Subcutaneous abdominal adipose tissue (tissue), 5 donors: ENCODE data around the gene C21orf58.
A peak's percentile ranks its signal among the peaks of the same experiment; 100 is the strongest.
"Not testable (repeated sequence)": the region's sequence is repeated elsewhere in the genome, so short reads cannot be mapped to it uniquely, and the experiment has no call there.

Experiments
- H3K27ac ChIP-seq: one replicate; pipeline ENCODE4 v1.7.0; 2013; ENCODE audit warnings: low read depth, mild to moderate bottlenecking, inconsistent platforms, low read length, moderate library complexity
- H3K27me3 ChIP-seq, 5 donors: one replicate each; pipeline ENCODE4 v1.7.0; 2013; ENCODE audit warnings: low read length in 5 of 5, inconsistent platforms in 1 of 5; ENCODE audit not compliant: control insufficient read depth in 5 of 5, insufficient read depth in 4 of 5
- H3K36me3 ChIP-seq, 5 donors: one replicate each; pipeline ENCODE4 v1.7.0; 2013; ENCODE audit warnings: low read length in 5 of 5; ENCODE audit not compliant: control insufficient read depth in 5 of 5, insufficient read depth in 5 of 5
- H3K4me1 ChIP-seq, 5 donors: one replicate each; pipeline ENCODE4 v1.7.0; 2013; ENCODE audit warnings: low read length in 5 of 5, mild to moderate bottlenecking in 3 of 5, moderate library complexity in 1 of 5; ENCODE audit not compliant: control insufficient read depth in 5 of 5, insufficient read depth in 5 of 5
- H3K4me3 ChIP-seq, 5 donors: one replicate each; pipeline ENCODE4 v1.7.0; 2013; ENCODE audit warnings: low read length in 5 of 5, low read depth in 1 of 5
- H3K9ac ChIP-seq, 5 donors: one replicate each; pipeline ENCODE4 v1.7.0; 2013; ENCODE audit warnings: low read length in 5 of 5, mild to moderate bottlenecking in 4 of 5, moderate library complexity in 3 of 5
- H3K9me3 ChIP-seq, 5 donors: one replicate each; pipeline ENCODE4 v1.7.0; 2013; ENCODE audit warnings: low read length in 5 of 5; ENCODE audit not compliant: control insufficient read depth in 5 of 5
- donor health status: healthy.
- donor health status: healthy.
- donor health status: healthy.
- donor health status: healthy.
- donor health status: healthy.

The C21orf58 gene

GRCh38 chr21:46323710-46324389 is at the start of gene C21orf58, which contains the start of gene PCNT:
TSS of gene C21orf58 (minus strand) at chr21:46323870. CDS start at chr21:46322738, 1,132 bp downstream.
TSS of gene PCNT (plus strand) at chr21:46324156. CDS start at chr21:46324229, 73 bp downstream.
- Histone ChIP-seq H3K36me3 (peaks cover 0 to 16% (median 7%) of the 10 kb centered on the region in 5 donors), H3K9me3 (no peaks in the 10 kb centered on the region), H3K9ac (peak within 1 kb of the TSS in 4 of 5 donors; percentile 75 to 98 (median 86)), H3K27me3 (no peaks in the 10 kb centered on the region), H3K27ac (peak within 1 kb of the TSS; percentile 94), H3K4me1 (peaks cover 8 to 30% (median 26%) of the 10 kb centered on the region in 5 donors), H3K4me3 (peak within 1 kb of the TSS; percentile 77 to 95 (median 84))

- H3K27me3 ChIP-seq, H3K27ac ChIP-seq, H3K9me3 ChIP-seq, H3K4me3 ChIP-seq, H3K9ac ChIP-seq: not testable (repeated sequence)
- Histone ChIP-seq H3K4me1 (peaks cover 0 to 12% (median 0%) of the 10 kb centered on the region in 5 donors), H3K36me3 (peaks cover 0 to 37% (median 21%) of the 10 kb centered on the region in 5 donors)
Observed at GRCh38 chr21:46372947-46373346, 49.3 kb upstream of the C21orf58 start.

- H3K9ac ChIP-seq: no peak overlapping the region
- peaks cover 0 to 44% (median 25%) of the 10 kb centered on the region in 5 donors for H3K36me3 ChIP-seq
- H3K9me3 ChIP-seq: peaks cover 0 to 4% (median 0%) of the 10 kb centered on the region in 5 donors
- H3K4me3 ChIP-seq: no peak overlapping the region
- H3K27ac ChIP-seq: no peak overlapping the region
- peaks cover 0 to 12% (median 0%) of the 10 kb centered on the region in 5 donors for H3K4me1 ChIP-seq
- no peaks in the 10 kb centered on the region for H3K27me3 ChIP-seq
Observed at GRCh38 chr21:46372014-46372485, 48.4 kb upstream of the C21orf58 start.

- Histone ChIP-seq H3K27ac (no peak overlapping the region), H3K4me1 (peaks cover 0 to 12% (median 0%) of the 10 kb centered on the region in 5 donors), H3K36me3 (peaks cover 0 to 51% (median 30%) of the 10 kb centered on the region in 5 donors), H3K9me3 (peaks cover 0 to 4% (median 0%) of the 10 kb centered on the region in 5 donors), H3K9ac (no peak overlapping the region), H3K4me3 (no peak overlapping the region), H3K27me3 (no peaks in the 10 kb centered on the region)
Observed at GRCh38 chr21:46371204-46372013, 47.7 kb upstream of the C21orf58 start.

GRCh38 chr21:46369520-46370235 is 46.0 kb upstream of the C21orf58 start:
- peaks cover 0 to 60% (median 46%) of the 10 kb centered on the region in 5 donors for H3K36me3 ChIP-seq
- no peak overlapping the region for H3K4me3 ChIP-seq
- peaks cover 0 to 12% (median 0%) of the 10 kb centered on the region in 5 donors for H3K4me1 ChIP-seq
- no peak overlapping the region for H3K27ac ChIP-seq
- H3K9me3 ChIP-seq: peaks cover 0 to 4% (median 0%) of the 10 kb centered on the region in 5 donors
- H3K9ac ChIP-seq: no peak overlapping the region
- no peaks in the 10 kb centered on the region for H3K27me3 ChIP-seq

- H3K9me3 ChIP-seq: peaks cover 0 to 4% (median 0%) of the 10 kb centered on the region in 5 donors
- H3K36me3 ChIP-seq: peaks cover 0 to 66% (median 55%) of the 10 kb centered on the region in 5 donors
- H3K27ac ChIP-seq: no peak overlapping the region
- H3K4me1 ChIP-seq: peaks cover 0 to 12% (median 0%) of the 10 kb centered on the region in 5 donors
- H3K27me3 ChIP-seq: no peaks in the 10 kb centered on the region
- H3K9ac ChIP-seq: no peak overlapping the region
- no peak overlapping the region for H3K4me3 ChIP-seq
Observed at GRCh38 chr21:46368533-46369285, 45.0 kb upstream of the C21orf58 start.

GRCh38 chr21:46366966-46367365 is 43.3 kb upstream of the C21orf58 start:
- Histone ChIP-seq H3K4me1 (peaks cover 0 to 12% (median 0%) of the 10 kb centered on the region in 5 donors), H3K27ac (no peak overlapping the region), H3K36me3 (peaks cover 4 to 74% (median 65%) of the 10 kb centered on the region in 5 donors), H3K9ac (no peak overlapping the region), H3K4me3 (no peak overlapping the region), H3K27me3 (no peaks in the 10 kb centered on the region), H3K9me3 (peaks cover 0 to 2% (median 0%) of the 10 kb centered on the region in 5 donors)

- Histone ChIP-seq H3K9me3 (no peaks in the 10 kb centered on the region), H3K36me3 (peaks cover 4 to 74% (median 63%) of the 10 kb centered on the region in 5 donors), H3K9ac (no peak overlapping the region), H3K4me3 (no peak overlapping the region), H3K4me1 (peaks cover 0 to 12% (median 0%) of the 10 kb centered on the region in 5 donors), H3K27ac (no peak overlapping the region), H3K27me3 (no peaks in the 10 kb centered on the region)
Observed at GRCh38 chr21:46366561-46366960, 42.9 kb upstream of the C21orf58 start.

- Histone ChIP-seq H3K9me3 (no peaks in the 10 kb centered on the region), H3K27ac (no peak overlapping the region), H3K4me1 (peaks cover 0 to 12% (median 0%) of the 10 kb centered on the region in 5 donors), H3K27me3 (no peaks in the 10 kb centered on the region), H3K4me3 (no peak overlapping the region), H3K36me3 (peaks cover 7 to 77% (median 64%) of the 10 kb centered on the region in 5 donors), H3K9ac (no peak overlapping the region)
Observed at GRCh38 chr21:46366091-46366490, 42.4 kb upstream of the C21orf58 start.
